Endothelial cell of umbilical vein (primary cell): ENCODE data around the gene CGB3.

ENCODE experiments used
- CTCF ChIP-seq, 2 donors: IDR thresholded peaks; 1 replicate in 1 of 2; 2 replicates in 1 of 2; pipeline ENCODE4 v1.5.1; 2011; ENCODE audit warnings: low read length in 2 of 2, mild to moderate bottlenecking in 2 of 2, moderate library complexity in 2 of 2, control low read depth in 1 of 2, inconsistent platforms in 1 of 2, low read depth in 1 of 2; ENCODE audit not compliant: insufficient read depth in 1 of 2; ENCODE audit errors: extremely low read depth in 1 of 2
- EZH2 ChIP-seq: IDR thresholded peaks from 2 replicates; pipeline ENCODE4 v1.6.1; 2012; ENCODE audit warnings: borderline replicate concordance, low read depth, mild to moderate bottlenecking, moderate library complexity, low read length, inconsistent platforms; ENCODE audit not compliant: severe bottlenecking
- FOS ChIP-seq: IDR thresholded peaks from 2 replicates; pipeline ENCODE4 v1.6.1; 2011; ENCODE audit warnings: mild to moderate bottlenecking, low read length, moderate library complexity, borderline replicate concordance; ENCODE audit not compliant: insufficient read depth
- JUN ChIP-seq: IDR thresholded peaks from 2 replicates; pipeline ENCODE4 v1.6.1; 2011; ENCODE audit warnings: borderline replicate concordance, low read depth; ENCODE audit not compliant: insufficient read length, insufficient read depth
- MYC ChIP-seq: IDR thresholded peaks from one replicate; pipeline ENCODE4 v1.6.1; 2011; ENCODE audit warnings: mild to moderate bottlenecking, low read depth, low read length
- POLR2A ChIP-seq: IDR thresholded peaks from 2 replicates; pipeline ENCODE4 v1.6.1; 2012; ENCODE audit warnings: low read depth, mild to moderate bottlenecking, control low read depth, low read length
- POLR2AphosphoS5 ChIP-seq: IDR thresholded peaks from 2 replicates; pipeline ENCODE4 v1.6.1; 2012; ENCODE audit warnings: low read depth, mild to moderate bottlenecking, control low read depth, low read length, moderate library complexity; ENCODE audit not compliant: insufficient read depth

GRCh38 chr19:48990400-48990799 is 33.7 kb downstream of the CGB3 start:
- TF ChIP-seq CTCF (IDR thresholded peaks at IDR 0.05; ENCODE audit: extremely low read depth in 1 of 2, insufficient read depth in 1 of 2, low read depth in 1 of 2, low read length in 2 of 2): no peak
- no peak for TF ChIP-seq POLR2AphosphoS5
- no peak for TF ChIP-seq EZH2
- no peak for TF ChIP-seq POLR2A
- no peak for TF ChIP-seq FOS
- TF ChIP-seq MYC: no peak
- TF ChIP-seq JUN: no peak
